ENCODE data around the gene CCT4.
"Not testable (repeated sequence)": the region's sequence is repeated elsewhere in the genome, so short reads cannot be mapped to it uniquely, and the experiment has no call there.

CCT4 gene, protein sequence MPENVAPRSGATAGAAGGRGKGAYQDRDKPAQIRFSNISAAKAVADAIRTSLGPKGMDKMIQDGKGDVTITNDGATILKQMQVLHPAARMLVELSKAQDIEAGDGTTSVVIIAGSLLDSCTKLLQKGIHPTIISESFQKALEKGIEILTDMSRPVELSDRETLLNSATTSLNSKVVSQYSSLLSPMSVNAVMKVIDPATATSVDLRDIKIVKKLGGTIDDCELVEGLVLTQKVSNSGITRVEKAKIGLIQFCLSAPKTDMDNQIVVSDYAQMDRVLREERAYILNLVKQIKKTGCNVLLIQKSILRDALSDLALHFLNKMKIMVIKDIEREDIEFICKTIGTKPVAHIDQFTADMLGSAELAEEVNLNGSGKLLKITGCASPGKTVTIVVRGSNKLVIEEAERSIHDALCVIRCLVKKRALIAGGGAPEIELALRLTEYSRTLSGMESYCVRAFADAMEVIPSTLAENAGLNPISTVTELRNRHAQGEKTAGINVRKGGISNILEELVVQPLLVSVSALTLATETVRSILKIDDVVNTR

DNA sequence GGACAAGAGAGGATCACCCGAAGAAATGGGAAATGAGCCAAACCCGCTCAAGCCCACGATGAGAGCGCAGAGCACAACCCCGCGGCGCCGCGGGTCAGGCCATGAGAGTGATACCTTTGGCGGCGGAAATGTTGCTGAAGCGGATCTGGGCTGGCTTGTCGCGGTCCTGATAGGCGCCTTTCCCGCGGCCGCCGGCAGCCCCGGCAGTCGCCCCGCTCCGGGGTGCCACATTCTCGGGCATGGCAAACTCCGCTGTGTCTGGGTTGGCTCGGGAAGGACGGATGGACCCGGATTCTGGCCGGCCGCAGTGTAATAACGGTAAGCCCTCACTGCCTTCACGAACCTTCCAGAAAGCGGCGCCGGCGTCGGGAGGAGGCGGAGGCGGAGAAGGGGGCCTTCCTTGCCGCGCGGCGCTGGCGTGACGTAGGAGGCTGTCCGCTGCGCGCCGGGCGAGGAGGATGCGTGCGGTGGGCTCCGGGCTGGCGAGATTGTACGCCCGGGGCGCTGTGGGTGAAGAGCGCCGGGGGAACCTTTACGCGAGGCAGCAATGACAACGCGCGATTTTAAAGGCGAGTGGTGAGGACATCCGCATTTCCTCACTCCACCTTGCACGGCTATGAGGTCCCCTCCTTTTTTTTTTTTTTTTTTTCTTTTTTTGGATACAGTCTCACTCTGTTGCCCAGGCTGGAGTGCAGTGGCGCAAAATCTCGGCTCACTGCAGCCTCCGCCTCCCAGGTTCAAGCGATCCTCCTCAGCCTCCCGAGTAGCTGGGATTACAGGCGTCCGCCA, at the start of gene CCT4:
Gene CCT4, minus strand, starts transcription at position 390 of the 789 bp plus-strand sequence. Its CDS starts 149 bp downstream, at position 241.
- DNase-seq, result peak; percentile 77

DNA sequence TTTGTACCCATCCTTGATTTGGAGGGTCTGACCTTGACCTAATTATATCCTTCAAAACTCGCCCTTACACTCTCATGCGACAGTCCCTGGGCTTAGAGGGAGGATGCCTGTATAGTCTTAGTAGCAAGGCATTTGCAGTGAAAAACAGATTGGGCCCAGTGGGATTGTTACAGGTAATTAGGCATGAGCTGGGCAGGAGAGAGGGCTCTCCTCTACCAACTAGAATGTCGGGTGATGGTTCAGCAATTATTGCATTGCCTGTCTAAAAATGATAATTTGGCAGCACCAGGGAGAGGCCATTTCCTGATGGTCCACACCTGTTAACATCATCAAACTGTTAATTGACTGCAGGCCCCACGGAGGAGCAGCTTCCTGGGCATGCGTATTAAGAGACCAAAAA, 49.4 kb upstream of the CCT4 start:
- DNase-seq, result no peak

DNA sequence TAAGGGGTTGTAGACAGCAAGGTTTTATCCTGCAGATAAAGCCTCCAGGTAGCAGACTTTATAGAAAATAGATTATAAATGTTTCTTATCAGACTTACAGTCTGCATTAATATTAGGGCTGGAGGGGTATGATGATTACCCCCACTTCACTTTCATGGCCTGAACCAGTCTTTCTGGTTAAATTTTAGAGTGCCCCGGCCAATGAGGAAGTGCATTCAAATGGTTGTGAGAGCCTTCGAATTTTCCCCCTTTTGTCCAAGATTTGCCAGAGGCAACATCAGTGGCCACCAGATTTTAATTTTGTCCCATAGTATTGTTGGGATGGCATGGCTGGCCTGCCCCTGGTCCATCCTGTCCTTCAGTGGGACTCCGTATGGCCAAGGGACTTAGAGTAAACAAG, 48.6 kb upstream of the CCT4 start:
- DNase-seq, result no peak

DNA sequence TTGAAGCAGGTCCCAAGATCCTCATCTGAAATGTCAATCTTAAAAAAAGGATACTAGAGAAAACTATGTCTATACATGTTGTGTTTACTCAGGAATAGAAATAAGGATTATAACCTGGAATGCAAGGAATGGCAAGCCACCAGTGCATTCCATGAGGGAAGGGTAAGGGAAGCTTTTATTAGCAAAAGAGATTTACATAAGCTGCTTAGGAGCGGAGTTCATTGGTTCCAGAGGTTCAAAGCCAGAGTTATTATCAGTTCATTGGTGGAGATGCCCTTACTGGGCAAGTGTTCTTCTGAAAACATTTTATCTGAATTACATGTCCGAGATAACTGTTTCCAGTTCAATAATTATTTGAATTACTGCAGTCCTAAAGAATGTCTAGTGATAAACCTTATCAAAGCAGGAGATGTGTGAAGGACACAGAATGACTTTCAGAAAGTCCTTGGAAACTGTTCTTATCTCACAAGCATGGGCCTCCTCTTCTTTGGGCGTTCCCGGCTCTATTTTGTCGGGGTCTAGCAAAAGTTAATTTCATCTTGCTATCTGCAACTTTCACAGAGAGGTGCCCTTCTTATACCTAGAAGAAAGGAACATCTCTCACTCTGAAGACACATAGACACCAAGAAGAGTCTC, 40.5 kb upstream of the CCT4 start:
- no peak for DNase-seq

DNA sequence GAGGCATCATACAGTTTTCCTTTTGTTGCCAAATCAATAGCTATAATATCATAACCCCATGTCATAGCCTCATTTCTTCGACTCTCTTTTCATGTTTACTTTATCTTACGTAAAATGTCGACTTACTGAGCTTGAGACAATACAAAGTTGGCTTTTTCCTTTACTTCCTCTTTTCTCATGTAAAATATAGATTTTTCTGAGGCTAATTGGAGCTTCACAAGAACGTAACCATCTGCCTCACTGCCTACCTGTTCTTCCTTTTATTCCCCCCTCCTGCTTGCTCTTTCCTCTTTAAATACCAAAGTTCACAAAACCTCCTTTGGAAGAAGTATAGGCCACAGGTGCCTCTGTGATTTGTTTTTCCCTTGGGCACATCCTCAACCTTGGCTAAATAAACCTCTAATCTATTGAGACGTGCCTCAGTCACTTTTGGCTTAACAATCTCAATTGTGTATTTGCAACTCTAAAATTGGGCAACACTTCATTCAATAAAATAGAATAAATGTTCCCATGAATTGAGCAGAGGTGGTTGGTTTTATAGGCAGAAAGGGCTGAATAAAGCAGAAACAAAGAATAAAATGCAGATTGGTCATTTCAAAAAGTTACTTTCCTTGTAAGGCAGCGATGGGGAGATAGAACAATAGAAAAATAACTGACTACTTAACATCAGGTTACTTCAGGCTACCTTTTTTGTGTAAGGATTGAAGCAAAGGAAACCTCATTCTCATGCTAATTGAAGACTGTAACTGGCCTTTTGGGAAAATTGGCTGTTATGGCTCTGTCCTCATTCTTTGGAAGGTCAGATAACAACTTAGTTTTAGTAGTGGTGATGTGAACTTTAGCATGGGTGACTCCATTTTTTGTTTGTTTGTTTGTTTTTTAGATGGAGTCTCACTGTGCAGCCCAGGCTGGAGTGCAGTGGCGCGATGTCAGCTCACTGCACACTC, 38.3 kb upstream of the CCT4 start:
- no peak for DNase-seq

DNA sequence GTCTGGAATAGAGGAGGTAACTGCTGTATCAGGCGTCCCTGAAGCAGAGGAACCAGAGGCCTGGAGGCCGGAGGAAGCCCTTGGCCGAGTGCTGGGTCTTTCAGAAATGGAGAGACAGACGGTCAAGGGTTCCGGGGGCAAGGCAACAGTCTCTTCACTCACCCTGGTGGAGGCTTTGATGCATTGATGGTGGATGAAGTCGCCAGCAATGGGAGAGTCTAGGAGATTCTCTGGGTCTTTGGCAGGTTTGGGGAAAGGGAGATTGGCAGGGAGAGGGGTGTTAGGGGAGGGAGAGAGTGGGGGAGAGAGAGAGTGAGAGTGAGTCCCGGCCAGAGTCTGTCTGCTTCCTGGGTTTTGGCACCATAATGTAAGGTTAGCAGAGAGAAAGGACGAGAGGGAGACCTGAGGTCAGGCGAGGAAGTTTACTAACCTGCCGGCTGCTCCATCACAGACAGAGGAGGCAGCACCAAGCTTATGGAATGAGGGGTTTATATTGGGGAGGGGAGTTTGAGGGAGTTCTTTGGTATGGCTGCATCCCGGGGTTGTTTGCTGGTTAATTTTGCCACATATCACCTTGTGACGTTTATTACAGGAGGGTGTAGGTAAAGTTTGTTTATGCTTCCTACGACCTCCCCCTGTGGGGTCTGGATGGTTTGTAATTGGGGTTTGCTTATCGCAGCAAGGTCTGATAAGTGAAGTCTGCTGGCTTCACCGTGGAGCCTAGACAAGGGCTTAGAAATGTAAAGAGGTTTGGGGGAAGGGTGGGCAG, 36.6 kb upstream of the CCT4 start:
- DNase-seq, result no peak

DNA sequence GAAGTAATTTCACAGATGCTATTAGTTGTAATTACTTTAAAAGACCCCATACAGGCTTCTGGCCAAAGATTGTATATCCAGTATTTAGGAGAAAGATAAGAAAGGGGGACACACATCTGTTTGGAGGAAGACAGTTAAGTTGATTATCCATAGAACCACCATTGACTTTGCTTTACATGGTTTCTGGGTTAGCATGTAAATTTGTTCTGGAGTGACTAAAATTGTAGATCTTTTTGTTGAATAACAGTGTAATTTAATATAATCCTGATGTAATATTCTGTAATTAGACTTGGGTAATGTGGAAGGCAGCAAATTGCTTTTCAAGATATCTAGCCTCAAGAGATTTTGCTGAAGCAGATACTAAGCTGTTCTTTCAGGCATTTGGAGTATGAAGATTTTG, 34.3 kb upstream of the CCT4 start:
- no peak for DNase-seq

DNA sequence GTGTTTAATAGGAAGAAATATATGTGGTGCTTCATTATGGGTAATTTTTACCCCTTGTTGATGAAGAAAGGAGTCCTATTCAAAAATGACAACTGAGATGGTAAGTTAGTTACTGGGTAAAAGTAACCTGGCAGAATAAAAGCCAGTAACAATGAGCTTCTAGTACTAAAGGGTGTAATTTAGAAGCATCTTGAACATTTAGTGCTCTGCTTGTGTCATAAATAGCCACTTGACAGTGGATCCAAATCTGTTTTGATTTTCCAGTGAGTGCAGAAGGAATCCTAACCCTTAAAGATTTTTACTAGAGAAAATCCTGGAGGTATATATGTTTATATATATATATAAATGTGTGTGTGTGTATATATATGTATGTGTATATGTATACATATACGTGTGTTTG, 32.1 kb upstream of the CCT4 start:
- no peak for DNase-seq

DNA sequence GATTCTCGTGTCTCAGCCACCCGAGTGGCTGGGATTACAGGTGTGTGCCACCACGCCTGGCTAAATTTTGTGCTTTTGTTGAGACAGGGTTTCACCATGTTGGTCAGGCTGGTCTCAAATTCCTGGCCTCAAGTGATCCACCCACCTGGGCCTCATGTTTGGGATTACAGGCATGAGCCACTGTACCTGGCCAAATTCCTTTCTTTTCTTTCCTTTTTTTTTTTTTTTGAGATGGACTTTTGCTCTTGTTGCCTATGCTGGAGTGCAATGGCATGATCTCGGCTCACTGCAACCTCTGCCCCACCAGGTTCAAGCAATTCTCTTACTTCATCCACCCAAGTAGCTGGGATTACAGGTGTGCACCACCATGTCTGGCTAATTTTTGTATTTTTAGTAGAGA, 26.3 kb upstream of the CCT4 start:
- not testable (repeated sequence) for DNase-seq

DNA sequence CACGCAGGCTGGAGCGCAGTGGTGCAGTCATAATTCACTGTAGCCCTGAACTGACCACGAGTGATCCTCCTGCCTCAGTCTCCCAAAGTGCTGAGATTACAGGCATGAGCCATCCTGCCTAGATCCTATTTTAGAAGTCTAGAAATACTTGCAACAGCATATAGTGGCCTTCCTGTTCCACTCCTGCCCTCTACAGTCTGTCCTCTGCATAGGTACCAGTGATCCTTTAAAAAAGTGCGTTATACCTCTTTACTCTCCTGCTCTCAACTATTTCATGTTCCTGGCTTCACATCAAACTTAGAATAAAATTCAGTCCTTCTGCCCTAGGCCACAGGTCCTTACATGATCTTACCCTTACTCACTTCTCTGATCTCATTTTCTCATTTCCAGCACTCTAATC, 23.1 kb upstream of the CCT4 start:
- DNase-seq, result no peak

DNA sequence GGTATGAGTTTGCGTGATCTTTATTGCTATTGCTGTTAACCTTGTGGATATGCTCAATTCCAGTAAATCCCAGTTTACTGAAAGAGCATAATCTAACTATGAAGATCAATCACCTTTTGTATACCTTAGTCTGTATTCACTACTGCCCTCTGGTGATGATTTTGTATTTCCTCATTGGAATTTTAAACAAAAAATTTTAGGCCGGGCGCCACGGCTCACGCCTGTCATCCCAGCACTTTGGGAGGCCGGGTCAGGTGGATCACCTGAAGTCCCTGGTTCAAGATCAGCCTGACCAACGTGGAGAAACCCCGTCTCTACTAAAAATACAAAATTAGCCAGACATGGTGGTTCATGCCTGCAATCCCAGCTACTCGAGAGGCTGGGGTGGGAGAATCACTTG, 22.1 kb upstream of the CCT4 start:
- DNase-seq, result no peak

DNA sequence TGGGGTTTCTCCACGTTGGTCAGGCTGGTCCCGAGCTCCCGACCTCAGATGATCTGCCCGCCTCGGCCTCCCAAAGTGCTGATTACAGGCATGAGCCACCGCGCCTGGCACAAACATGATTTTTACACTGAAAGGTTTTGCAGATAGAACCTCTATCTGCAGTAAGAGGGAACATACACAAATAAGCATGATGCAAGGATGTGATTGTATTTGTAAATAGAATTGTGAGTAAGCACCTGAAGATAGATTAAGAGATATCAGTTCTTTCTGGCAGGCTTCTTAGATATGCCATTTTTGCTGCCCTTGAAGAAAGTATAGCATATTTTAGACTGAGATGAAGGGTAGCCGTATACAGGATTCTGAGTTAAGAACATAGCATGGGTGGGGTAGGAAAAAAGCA, 20.7 kb upstream of the CCT4 start:
- DNase-seq, result no peak

DNA sequence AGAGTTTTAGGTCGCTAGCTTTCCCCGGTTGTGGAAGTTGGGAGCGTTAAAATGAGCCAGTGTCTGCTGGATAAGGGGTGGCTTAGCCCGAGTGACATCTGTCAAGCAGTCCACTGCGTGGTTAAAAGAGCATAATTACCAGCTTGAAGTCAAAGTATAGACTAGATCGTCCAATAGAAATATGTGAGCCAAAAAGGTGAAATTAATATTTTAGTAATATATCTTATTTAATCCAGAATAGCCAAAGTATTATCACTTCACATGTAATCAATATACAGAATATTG, 17.7 kb upstream of the CCT4 start:
- no peak for DNase-seq

DNA sequence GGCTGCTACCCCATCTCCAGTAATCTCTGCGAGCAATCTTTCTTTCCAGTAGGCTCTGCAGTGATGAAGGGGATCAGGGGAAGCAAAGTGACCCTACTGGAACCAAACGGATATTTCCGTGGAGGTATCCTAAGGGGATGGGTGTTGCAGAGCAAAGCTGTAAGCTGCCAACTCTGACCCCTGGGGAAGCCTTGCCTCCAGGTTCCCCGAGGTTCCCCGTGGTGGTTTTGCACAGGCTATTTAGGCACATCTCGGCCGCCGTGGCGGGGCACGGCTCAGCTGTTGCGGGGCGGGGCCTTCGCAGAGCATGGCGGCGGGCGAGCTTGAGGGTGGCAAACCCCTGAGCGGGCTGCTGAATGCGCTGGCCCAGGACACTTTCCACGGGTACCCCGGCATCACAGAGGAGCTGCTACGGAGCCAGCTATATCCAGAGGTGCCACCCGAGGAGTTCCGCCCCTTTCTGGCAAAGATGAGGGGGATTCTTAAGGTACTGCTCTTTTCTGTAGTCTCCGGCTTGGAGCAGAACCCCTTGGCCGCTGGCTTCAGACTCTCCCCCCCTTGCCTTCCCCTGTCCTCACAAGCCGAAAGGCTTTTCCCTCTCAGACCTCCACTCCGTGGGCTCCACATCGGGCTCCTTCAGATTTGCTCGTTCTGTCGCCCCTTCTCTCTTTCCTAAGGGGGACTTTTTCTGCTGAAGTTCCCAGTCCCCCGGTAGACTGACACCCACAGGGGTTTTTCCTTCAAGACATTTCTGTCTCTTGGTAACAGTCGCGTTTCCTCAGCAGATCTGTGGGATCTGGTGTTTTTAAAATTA, 17.1 kb upstream of the CCT4 start, which contains the start of gene COMMD1:
Gene COMMD1, plus strand, starts transcription at position 303 of the 814 bp plus-strand sequence. Its CDS starts 5 bp downstream, at position 308.
- DNase-seq, result peak; percentile 69

DNA sequence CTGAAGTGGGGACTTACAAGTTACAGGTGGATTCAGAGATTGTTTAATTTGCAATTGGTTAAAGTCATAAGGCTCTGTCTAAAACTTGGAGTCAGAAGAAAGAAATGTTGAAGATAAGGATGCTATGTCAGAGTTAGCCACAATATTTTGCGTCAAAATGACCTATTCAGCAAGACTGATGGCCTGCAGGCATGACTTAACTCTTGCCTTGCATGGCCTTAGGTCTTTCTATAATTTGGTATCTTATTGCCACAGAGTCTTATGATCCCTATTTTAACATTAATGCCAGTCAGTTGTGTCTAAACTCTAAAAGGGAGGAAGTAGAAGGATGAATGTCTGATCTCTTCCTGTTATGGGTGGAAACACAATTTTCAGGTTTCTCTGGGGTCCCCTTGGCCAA, 11.8 kb upstream of the CCT4 start:
- DNase-seq, result no peak

DNA sequence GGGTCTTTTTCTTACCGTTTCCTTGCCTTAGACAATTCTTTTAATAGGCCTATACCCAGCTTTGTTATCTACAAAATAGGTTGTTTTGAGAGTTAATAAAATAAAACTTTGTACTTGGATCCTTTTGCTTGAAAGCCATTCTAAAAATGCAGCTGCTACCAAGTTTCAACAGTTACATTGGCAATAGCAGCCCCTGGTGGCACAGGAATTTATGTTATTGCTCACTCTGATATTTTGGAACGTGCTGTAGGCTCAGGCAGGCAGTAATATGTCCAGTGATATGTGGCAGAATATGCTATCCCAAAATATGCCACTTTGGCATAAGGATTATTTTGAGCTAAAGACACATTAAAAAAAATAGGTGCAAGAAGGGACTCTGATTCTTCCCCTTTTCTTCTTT, 10.4 kb upstream of the CCT4 start:
- no peak for DNase-seq

DNA sequence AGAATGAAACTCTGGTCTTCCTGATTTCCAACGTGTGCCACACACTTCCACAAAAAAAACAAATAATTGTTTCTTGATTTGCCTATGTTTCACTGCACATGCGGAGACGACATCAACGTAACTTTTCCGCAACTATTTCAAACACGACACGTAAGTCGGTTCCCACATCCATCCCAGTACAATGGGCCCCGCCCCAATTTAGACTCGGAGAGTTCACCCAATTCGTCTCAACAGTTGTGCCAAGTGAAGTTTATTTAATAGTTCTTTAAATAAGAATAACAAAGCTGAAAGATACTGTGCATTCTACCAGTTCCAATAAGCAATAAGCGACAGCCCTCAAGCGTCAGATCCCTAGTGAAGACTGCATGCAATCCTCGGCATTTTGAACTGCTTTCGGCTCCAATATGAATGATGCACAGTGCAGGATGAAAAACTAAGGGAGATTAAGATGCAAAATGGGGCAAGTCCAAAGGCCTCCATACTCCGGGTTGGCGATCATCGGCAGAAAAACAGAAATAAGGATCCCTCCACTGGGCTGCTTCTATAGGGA, 664 bp downstream of the CCT4 start:
- peak; percentile 55 for DNase-seq

DNA sequence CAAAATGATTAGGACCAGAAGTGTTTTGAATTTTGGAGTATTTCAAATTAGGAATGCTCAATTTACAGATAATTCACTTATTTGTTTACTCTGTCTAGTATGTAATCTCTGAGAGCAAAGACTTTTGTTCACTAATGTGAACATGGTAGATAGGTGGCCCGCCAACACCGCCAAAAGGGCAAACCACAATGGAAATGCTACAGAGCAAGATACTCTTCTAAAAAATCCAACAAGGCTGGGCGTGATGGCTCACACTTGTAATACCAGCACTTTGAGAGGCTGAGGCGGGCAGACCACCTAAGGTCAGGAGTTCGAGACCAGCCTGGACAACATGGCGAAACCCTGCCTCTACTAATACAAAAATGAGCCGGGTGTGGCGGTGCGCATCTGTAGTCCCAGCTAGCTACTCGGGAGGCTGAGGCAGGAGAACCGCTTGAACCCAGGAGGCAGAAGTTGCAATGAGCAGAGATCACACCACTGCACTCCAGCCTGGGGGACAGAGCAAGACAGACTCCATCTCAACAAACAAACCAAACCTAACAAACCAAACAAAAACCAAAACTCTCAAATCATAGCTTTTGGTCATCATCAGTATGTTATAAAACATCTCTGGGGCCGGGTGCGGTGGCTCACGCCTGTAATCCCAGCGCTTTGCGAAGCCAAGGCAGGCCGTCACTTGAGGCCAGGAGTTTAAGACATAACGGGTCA, 2.4 kb downstream of the CCT4 start:
- no peak for DNase-seq

DNA sequence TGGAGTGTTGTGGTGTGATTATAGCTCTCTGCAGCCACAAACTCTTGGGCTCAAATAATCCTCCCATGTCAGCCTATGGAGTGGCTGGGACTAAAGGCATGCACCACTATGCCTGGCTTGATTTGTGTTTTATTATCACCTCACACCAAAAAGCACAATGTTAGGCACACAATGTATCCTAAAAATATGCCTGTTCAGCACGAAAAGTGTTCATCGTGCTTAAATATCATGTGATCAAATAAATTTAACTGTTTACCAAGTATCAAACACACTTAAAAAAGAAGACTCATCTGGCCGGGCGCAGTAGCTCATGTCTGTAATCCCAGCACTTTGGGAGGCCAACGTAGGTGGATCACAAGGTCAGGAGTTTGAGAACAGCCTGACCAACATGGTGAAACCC, 5.6 kb downstream of the CCT4 start:
- no peak for DNase-seq

DNA sequence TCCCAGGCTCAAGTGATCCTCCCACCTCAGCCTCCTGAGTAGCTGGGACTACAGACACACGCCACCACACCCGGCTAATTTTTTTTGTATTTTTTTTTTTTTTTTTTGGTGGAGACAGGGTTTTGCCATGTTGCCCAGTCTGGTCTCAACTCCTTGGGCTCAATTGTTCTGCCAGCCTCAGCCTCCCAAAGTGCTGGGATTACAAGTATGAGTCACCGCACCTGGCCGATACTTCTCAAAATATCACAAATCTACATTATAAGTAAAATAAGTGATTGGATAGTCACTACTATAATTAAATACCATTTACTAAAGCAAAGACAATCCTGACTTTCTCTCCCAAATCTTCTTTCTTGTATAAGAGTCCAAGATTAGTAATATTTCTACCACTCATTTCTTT, 9.1 kb downstream of the CCT4 start:
- not testable (repeated sequence) for DNase-seq
